Urinary bladder (tissue), 4 donors: ENCODE results near the gene SF3B2. TPM values are rescaled to one million over a fixed set of nuclear protein-coding genes. Genes with fewer than 3 reads are reported as not detected.

Experiments
- DNase-seq: peaks from one replicate; pipeline ENCODE4 v3.0.0-alpha.2; 2015; ENCODE audit errors: extremely low spot score
- H3K27ac ChIP-seq: one replicate; pipeline ENCODE4 v1.5.1; 2013; ENCODE audit warnings: low read depth, mild to moderate bottlenecking, moderate library complexity
- H3K36me3 ChIP-seq: one replicate; pipeline ENCODE4 v1.6.1; 2013; ENCODE audit warnings: mild to moderate bottlenecking, moderate library complexity; ENCODE audit not compliant: insufficient read depth
- H3K4me1 ChIP-seq: one replicate; pipeline ENCODE4 v1.6.1; 2013; ENCODE audit warnings: mild to moderate bottlenecking, moderate library complexity; ENCODE audit not compliant: insufficient read depth
- H3K4me3 ChIP-seq: one replicate; pipeline ENCODE4 v1.5.1; 2013; ENCODE audit warnings: low read depth, low read length
- WGBS: extraction: QIAGEN DNeasy Blood & Tissue Kit; methylation state at CpG from one replicate; pipeline ENCODE4 v1.1.7; 2013; 5-methylcytosine and 5-hydroxymethylcytosine counted together
- polyA plus RNA-seq: library from polyadenylated mRNA; stranded (reverse); fragments of 200-250 nt; gene quantifications from one replicate; pipeline ENCODE4 v1.2.3, GENCODE V29; 2013
- total RNA-seq: library from RNA; depleted of rRNA; stranded (reverse); fragments of >200 nt; gene quantifications from one replicate; pipeline ENCODE4 v1.2.3, GENCODE V29; 2014
- donor health status: healthy with polysubstance abuse.
- donor health status: healthy.

Gene SF3B2
- total and polyA plus RNA-seq, 2 donors: 77.2 to 142 TPM

DNA sequence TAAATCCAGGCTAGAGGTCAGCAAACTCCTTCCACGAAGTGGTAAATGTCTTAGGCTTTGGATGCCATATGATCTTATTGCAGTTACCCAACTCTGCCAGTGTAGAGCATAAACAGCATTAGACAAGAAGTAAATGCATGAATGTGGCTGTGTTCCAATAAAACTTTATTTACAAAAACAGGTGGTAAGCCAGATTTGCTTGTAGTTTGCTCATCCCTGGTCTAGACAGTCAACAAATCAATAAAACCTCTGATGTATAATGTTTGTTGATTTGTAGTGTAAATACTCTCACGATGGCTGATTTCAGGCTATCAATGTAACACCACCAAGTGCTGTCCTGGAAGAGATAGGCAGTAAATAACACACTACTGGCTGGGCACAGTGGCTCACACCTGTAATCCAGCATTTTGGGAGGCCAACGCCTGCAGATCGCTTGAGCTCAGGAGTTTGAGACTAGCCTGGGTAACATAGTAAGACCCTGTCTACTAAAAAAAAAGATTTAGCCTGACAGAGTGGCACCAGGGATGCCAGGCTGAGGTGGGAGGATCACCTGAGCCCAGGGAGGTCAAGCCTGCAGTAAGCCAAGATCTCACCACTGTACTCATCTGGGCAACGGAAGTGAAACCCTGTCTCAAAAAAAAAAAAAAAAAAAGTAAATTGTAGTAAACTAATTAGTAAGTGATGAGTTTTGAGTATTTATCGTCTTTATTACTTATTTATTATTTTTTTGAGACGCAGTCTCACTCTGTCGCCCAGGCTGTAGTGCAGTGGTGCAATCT is 19.0 kb upstream of the SF3B2 start:
- 78% methylated on average over 8 of the region's 8 CpGs for WGBS
- H3K4me3 ChIP-seq: no peak overlapping the region

DNA sequence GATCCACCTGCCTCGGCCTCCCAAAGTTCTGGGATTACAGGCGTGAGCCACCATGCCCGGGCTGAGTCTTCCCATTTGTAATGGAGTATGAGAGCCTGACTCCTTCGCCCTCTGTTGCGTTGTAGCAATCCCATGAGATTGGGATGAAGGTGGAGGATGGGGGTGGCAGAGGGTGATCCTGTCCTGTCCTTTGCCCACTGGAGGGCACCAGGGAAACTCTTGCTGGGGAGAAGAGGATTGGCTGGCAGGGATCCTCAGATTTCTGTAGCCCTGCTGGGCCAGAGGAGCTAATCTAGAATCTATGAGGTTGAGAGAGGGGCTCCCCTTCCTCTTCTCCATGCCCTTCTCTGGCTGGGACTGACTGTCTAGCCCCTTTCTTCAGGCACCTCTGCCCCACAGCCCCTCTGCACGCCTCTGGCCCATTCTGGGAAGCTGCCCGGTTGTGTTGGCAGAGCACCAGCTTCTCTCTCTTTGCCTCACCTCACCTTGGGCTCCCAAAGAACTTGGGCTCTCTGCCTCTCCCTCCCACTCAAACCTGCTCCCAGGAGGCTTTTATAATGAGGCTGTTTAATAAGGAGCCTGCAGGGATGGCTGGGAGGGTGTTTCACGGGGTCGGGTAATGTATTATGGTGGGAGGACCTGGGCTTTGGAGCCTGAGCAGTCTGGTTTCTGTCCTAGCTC is 16.4 kb upstream of the SF3B2 start:
- H3K4me1 ChIP-seq: no peaks in the 10 kb centered on the region
- H3K36me3 ChIP-seq: no peaks in the 10 kb centered on the region
- no peak overlapping the region for H3K4me3 ChIP-seq
- no peak overlapping the region for H3K27ac ChIP-seq
- 64% methylated on average over 9 of the region's 9 CpGs for WGBS
- no peak for DNase-seq

More for the DNA sequence above, 19.0 kb upstream of the SF3B2 start:
- Histone ChIP-seq H3K36me3 (no peaks in the 10 kb centered on the region), H3K27ac (no peak overlapping the region), H3K4me1 (no peaks in the 10 kb centered on the region)
- DNase-seq: no peak

DNA sequence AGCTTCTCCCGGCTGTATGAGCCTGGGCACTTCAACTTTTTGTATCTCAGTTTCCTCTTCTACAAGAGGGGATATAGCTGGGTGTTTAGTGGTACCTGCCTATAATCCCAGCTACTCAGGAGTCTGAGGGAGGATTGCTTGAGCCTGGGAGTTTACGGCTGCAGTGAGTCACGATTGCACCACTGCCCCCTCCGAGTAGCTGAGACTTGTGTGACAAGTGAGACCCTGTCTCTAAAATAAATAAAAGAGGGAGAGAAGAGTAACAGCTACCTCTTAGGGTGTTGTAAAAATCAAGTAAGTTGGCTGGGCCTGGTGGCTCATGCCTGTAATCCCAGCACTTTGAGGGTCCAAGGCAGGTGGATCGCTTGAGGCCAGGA is 15.8 kb upstream of the SF3B2 start:
- DNase-seq: no peak
- Histone ChIP-seq H3K36me3 (no peaks in the 10 kb centered on the region), H3K4me3 (no peak overlapping the region), H3K27ac (no peak overlapping the region), H3K4me1 (no peaks in the 10 kb centered on the region)
- 65% methylated on average over 5 of the region's 5 CpGs for WGBS

DNA sequence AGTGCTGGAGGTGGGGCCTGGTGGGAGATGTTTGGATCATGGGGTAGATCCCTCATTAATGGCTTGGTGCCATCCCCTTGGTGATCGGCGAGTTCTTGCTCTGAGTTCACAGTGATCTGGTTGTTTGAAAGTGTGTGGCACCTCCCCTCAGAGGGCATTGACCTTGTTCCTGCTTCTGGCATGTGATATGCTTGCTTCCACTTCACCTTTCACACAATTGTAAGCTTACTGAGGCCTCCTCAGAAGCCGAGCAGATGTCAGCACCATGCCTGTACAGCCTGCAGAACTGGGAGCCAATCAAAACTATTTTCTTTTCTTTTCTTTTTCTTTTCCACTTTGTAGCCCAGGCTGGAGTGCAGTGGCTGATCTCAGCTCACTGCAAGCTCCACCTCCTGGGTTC is 14.8 kb upstream of the SF3B2 start:
- no peak for DNase-seq
- H3K36me3 ChIP-seq: no peaks in the 10 kb centered on the region
- WGBS: 85% methylated on average over 3 of the region's 3 CpGs
- H3K27ac ChIP-seq: no peak overlapping the region
- no peak overlapping the region for H3K4me3 ChIP-seq
- H3K4me1 ChIP-seq: no peaks in the 10 kb centered on the region

DNA sequence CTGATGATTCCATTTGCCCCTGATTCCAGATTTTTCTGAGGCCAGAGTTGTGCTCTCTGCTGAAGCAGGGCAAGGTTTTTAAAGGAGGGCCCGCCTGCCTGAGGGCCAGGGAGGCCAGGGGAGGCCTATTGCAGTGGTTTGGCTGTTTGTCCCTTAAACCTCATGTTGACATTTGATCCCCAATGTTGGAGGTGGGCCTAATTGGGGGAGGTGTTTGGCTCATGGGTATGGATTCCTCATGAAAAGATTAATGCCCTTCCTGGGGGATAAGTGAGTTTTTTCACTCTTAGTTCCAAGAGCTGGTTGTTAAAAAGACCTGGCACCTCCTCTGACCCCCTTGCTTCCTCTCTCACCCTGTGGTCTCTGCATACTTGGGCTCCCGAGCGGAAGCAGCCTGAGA is 12.4 kb upstream of the SF3B2 start:
- DNase-seq: no peak
- 78% methylated on average over 3 of the region's 3 CpGs for whole genome bisulfite sequencing

DNA sequence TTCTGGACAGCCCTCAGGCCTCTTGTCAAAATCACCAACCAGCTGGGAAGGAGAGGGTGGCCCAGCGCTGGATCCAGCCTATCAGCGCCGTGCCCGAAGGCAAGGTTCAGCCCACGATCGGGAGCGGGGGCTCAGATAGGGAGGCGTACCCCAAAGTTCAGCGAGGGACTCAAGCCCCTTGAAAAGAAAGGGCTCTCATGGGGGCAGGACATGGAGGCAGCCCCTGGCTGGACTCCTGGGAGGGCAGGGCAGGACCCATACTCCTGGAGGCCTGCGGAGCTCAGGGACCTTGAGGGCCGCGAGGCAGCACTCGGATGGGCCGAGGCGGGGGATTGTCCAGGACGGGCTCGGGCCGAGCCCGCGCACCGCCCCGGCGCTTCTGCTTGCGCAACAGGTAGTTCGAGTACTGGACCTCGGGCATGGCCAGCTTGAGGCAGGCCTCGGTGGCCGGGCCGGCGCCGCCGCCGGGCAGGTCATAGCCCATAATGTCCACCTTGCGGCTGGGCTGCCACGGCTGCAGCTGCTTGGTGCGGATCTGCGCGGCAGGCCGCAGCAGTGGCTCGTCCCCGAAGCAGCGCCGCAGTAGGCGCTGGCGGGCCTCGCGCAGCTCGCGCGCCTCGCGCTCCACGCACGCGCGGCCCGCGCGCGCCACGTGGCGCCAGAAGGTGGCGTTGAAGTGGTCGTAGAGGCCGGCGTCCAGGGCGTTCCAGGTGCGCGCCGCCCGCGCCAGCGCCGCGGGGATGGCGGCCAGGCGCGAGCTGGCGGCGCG is 9.8 kb upstream of the SF3B2 start:
- no peaks in the 10 kb centered on the region for H3K4me1 ChIP-seq
- H3K27ac ChIP-seq: no peak overlapping the region
- 97% methylated on average over 81 of the region's 81 CpGs for WGBS
- no peaks in the 10 kb centered on the region for H3K36me3 ChIP-seq
- H3K4me3 ChIP-seq: no peak overlapping the region
- DNase-seq: no peak

More for the DNA sequence above, 12.4 kb upstream of the SF3B2 start:
- Histone ChIP-seq H3K27ac (no peak overlapping the region), H3K4me3 (no peak overlapping the region), H3K36me3 (no peaks in the 10 kb centered on the region), H3K4me1 (no peaks in the 10 kb centered on the region)

DNA sequence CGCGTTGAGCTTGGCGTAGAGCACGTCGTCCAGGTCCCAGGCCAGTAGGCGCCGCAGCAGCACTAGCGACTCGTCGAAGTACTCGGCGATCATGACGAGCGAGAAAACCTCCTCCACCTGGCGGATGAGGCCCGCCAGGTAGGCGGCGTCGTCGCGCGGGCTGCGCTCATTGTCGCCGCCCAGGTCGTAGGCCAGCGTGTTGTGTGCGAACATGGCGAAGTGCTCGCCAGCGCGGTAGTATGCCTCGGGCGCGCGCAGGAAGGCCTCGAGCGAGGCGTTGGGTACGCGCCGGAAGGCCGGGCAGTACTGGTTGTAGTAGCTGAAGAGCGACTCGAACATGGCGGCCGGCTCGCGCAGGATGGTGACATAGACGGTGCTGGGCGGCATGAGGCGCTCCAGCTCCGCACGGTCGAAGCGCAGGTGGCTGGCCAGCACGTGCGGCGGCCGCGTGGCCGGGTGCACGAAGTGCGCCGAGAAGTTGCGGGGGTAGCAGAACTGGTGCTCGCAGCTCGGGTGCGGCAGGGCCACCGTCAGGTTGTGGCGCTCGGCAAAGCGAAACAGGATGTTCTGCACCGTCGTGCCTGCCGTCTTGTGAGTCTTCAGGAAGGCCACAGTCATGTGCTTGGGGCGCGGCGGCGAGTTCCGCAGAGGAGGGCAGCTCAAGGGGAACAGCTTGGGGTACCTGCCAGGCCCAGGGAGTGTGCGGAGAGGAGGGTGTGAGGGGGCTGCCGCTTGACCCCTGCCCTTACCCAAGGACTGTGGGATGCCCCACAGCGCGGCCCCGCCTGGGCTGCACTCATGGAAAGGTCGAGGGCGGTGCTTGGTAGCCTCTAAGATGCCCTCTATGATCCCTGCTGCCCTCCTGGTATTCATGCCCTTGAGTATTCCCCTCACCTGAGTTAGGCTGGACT is 8.9 kb upstream of the SF3B2 start:
- 97% methylated on average over 88 of the region's 88 CpGs for WGBS
- H3K36me3 ChIP-seq: no peaks in the 10 kb centered on the region
- no peak for DNase-seq
- no peak overlapping the region for H3K27ac ChIP-seq
- no peak overlapping the region for H3K4me3 ChIP-seq
- no peaks in the 10 kb centered on the region for H3K4me1 ChIP-seq

DNA sequence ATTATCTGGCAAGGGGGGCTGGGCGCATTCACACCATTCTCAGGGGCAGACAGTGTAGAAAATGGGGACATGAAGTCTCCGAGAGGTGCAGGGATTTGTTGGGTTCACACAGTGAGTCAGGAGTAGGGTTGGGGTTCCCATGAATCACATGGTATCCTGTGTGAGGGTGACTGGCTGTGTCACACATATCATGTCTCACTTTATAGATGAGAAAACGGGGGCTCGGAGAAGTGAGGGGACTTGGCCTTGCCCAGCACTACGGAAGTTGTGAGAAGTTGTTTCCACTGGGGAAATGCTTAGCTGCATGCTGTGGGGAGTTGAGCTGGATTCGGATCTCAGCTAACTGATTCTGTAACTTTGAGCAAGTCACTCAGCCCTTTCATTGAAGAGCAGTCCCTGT is 7.4 kb upstream of the SF3B2 start:
- Histone ChIP-seq H3K36me3 (no peaks in the 10 kb centered on the region), H3K4me3 (no peak overlapping the region), H3K27ac (no peak overlapping the region), H3K4me1 (no peaks in the 10 kb centered on the region)
- DNase-seq: no peak
- 64% methylated on average over 6 of the region's 6 CpGs for WGBS

DNA sequence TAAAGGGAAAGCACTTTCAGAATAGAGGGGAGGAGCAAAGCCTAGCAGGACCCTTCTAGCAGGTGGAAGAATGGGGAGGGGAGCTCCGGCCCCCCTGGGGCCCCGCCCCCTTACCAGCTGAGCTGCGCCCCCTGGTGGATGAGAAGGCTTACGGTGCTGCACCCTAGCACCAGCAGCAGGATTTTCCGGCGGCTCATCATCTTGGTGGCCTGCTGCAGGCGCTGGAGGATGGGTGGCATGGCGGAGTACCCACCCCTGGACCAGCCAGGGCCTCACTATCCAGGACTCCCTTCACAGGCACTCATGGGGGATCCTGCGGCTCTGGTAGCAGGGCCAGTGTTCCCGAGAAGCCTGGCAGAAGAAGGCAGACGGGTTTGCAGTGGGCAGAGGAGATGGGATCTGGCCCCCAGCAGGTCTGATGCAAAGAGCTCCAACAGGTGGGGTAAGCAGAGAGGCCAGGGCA is 7.0 kb upstream of the SF3B2 start:
- H3K27ac ChIP-seq: no peak overlapping the region
- H3K36me3 ChIP-seq: no peaks in the 10 kb centered on the region
- H3K4me3 ChIP-seq: no peak overlapping the region
- no peaks in the 10 kb centered on the region for H3K4me1 ChIP-seq
- WGBS: 11% methylated on average over 11 of the region's 11 CpGs
- DNase-seq: no peak

DNA sequence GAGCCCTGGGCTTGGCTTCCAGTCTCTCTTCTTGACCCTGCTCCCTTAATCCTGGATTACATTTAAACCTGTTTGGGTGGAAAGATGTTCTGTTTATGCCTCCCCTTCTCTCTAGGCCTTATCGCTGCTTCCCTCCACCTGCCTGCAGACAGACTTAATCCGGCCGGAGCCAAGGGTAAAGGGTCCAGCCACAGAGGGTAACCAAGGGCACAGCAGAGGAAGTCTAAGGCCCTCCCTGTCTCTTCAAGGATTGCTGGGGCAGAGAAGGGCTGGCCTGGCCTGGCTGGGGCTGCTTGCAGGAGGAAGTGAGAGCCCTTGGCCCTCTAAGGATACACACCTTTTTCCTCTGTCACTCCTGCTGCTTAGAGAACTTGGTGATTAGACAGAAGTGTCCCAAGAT is 5.3 kb upstream of the SF3B2 start:
- no peak overlapping the region for H3K27ac ChIP-seq
- no peak overlapping the region for H3K4me3 ChIP-seq
- WGBS: 93% methylated on average over 3 of the region's 3 CpGs
- no peak for DNase-seq
- no peaks in the 10 kb centered on the region for H3K4me1 ChIP-seq
- no peaks in the 10 kb centered on the region for H3K36me3 ChIP-seq

DNA sequence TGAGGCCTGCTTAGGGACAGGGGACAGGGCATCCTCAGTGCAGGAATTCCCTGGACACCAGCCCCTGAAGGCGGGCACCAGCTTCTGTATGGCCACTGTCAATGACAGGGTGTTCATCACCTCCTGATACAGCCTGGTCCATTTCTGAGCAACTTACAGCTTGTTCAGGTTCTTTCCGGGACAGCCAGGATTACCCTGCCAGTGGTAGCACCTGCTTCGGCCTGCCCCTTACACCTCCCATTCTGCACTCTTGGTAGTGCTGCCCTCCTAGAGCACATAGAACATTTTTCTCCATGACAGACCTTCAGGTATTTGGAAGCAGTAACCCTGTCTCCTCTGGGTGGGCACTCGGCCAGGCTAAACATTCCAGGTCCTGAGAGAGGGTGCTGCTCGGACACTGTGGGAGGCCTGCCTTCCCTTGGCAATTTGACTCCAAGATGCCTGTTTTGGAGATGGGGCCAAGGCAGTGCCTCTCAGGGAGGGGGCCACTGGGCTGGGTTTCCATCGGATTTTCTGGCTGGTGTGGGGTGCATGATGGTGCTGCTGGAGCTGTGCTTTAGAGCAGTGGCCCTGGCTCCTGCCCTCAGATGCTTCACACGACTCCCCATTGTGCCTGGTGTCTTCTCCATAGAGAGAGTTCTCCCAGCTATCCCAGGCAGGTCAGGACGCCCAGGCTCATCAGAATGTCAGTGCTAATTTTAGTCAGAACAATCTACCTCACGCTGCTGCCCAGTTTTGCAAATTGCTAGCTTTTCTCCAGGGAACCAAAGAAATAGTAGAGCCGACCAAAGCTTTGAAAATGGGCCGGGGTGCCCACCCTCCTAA is 4.4 kb upstream of the SF3B2 start:
- no peak for DNase-seq
- WGBS: 68% methylated on average over 11 of the region's 11 CpGs
- Histone ChIP-seq H3K27ac (no peak overlapping the region), H3K4me3 (no peak overlapping the region), H3K4me1 (no peaks in the 10 kb centered on the region), H3K36me3 (no peaks in the 10 kb centered on the region)

DNA sequence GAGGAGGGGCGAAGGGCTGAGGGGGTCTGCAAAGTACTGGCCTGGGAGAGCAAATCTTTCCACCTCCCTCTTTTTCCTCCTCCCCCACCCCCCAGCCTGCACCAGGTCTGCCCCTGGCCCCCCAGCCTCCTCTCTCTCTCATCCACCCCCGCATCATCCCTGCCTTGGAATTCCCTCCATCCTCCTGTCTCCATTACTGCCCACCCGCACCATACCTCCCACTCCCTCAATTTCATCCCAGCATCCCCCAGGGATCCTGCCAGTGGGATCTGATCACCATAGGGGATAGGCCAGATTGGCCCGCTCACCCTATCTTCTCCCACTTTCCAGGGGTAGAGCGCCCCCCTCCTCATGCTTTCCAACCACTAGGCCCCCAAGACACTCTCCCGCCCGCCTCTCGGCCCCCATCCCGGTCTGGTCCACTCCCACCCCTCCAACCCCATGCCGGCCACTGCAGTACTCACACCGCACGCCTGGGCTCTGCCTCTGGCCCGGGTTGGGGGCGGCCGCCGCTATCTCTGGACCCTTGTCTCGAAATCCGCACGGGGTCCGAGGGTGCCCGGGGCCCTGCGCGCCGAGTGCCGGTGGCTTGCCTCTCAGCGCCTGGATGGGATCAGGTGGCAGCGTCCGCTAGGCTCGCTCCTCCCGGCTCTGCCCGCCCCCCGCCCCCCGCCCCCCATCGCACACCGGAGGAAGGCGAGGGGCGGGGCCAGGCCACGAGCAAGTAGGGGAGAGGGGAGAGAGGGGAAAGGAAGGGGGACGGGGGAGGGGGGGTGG is 3.4 kb upstream of the SF3B2 start, which contains the start of gene GAL3ST3:
TSS of gene GAL3ST3 (minus strand) at position 615 of the 777 bp plus-strand sequence. CDS start 3,746 bp downstream, outside the sequence.
- 10% methylated on average over 39 of the region's 39 CpGs for WGBS
- H3K4me1 ChIP-seq: no peaks in the 10 kb centered on the region
- H3K27ac ChIP-seq: no peak within 1 kb of the TSS
- H3K4me3 ChIP-seq: no peak within 1 kb of the TSS
- no peak for DNase-seq
- H3K36me3 ChIP-seq: no peaks in the 10 kb centered on the region
